GM21825 (cell line): ENCODE data around the gene STK11IP.

Experiments
- ATAC-seq: cut with Tn5 transposase; IDR thresholded peaks from one replicate; pipeline ENCODE4 v1.9.1; 2021; ENCODE audit warnings: mild to moderate bottlenecking, moderate library complexity; ENCODE audit not compliant: unreplicated experiment

STK11IP gene

GRCh38 chr2:219576505-219577388, 20.9 kb upstream of the STK11IP start:
- no peak for ATAC-seq

DNA sequence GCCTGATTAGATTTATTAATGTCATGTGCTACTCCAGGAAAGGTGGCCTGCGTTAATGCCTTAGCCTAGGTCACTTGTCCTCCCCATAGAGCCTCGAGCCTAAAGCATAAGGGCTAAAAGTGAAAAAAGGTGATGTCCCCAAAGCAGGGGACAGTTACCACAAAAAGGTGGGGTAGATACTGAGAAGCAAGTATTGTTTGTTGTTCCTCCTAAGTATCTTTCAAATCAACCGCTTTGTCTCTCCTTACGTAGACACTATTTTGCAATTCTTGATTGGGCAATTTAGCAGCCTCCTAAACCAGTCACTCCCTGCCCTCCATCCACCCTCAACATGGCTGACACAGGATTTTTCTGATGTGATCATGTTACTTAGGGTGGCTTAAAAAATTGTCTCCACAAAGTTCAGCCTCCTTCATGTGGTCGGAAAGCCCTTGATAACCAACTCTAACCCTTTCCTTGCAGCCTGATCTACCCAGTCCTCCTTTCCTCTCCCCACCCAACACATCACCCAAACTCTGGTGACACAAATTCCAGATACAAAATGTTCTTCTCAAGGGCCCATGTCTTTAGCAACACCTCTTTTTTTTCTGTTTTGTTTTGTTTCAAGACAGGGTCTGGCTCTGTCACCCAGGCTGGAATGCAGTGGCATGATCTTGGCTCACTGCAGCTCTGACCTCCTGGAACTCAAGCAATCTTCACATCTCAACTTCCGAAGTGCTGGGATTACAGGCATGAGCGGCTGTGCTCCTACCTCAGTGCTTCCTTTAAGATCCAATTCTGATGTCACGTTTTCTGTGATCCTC, 18.6 kb upstream of the STK11IP start:
- ATAC-seq = no peak

GRCh38 chr2:219581346-219581745, 16.3 kb upstream of the STK11IP start:
- no peak for ATAC-seq

DNA sequence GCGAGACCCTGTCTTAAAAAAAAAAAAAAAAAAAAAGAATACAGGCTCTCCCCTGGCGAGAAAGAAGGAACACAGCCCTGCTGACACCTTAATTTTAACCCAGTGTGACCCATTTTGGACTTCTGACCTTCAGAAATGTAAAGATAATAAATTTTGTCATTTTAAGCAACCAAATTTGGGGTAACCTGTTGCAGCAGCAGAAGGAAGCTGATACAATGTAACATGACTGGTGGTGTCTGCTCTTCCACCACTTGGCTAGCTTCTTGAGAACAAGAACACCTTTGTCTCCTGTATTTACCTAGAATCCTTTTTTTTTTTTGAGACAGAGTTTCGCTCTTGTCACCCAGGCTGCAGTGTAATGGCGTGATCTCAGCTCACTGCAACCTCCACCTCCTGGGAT, 6.6 kb upstream of the STK11IP start:
- no peak for ATAC-seq

DNA sequence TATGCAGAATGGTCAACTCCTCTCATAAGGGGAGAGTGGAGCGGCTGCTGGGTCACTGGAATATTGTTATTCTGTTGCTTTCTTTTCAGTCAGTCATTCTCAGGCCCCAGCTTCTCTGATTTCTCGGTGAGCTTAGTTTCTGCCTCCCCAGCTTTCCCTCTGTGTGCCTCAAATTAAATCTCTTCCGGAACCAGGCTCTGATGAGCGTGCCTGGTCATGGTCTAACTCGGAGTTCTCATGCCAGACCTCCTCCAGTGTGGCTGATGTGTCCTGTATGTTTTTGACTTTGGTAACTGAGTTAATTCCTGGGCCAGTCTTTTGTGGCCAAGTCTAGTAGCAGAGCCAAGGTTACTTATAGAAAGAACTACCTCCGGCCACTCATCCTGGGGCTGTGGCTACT, 4.9 kb upstream of the STK11IP start:
- ATAC-seq = no peak

GRCh38 chr2:219593154-219593553, 4.5 kb upstream of the STK11IP start:
- ATAC-seq = no peak

DNA sequence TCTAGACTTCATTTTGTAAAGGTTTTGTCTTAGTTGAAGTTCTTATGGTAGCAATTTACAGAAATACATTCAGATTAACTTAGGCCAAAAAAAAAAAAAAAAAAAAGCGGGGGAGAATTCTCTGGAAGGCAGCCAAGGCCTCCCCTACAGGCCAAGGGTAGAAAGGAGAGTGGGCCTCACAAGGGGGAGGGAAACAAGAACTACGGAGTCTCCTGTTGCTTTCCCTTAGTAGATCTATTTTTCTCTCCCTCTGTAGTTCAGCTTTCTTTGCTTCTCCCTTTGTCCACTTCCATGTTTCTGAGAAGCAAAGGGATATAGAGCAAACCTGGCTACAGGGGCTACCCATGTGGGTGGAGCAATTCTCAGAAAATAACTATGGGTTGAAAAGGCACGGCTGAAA, 2.4 kb upstream of the STK11IP start:
- no peak for ATAC-seq

DNA sequence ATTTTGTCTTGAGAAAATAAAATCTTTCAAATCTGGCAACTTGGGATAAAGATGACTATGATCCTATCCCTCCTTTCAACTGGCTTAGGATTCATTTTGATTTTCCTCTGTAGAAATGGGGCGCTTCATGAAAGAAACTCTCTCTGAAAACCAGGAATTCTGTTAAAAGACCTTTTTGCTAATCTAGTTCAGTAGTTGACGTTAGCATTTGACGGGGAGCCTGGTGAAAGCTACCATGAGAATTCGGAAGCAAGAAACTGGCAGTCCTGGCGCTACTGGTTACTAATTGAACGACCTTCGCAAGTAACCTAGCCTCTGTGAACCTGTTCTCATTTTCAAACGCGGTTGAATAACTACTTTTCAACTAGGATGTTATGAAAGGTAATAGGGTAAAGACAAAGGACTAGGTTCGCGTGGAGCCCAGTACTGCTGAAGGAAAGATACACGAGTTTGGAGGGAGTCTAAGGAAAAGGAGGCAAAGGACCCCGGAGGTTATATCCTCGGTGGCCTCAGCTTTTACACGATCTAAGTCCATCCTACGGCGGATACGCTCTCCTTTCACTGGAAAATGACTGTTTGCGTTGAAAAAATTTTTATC, 604 bp upstream of the STK11IP start:
- ATAC-seq = peak; percentile 2

GRCh38 chr2:219598308-219599078, 836 bp downstream of the STK11IP start:
- no peak for ATAC-seq

GRCh38 chr2:219603771-219604170, 6.1 kb downstream of the STK11IP start:
- ATAC-seq = no peak

DNA sequence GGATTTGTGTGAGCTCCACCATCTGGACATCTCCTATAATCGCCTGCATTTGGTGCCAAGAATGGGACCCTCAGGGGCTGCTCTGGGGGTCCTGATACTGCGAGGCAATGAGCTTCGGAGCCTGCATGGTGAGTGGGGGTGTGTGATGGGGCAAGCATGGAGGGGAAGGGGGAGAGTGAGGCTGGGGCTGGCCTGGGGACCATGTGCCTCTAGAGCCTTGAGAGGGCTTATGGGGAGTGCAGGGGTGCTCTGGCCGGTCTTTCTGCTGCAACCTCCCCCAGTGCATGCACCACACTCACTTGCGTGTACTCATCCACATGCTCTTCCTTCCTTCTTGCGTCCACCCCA, 7.9 kb downstream of the STK11IP start:
- no peak for ATAC-seq

DNA sequence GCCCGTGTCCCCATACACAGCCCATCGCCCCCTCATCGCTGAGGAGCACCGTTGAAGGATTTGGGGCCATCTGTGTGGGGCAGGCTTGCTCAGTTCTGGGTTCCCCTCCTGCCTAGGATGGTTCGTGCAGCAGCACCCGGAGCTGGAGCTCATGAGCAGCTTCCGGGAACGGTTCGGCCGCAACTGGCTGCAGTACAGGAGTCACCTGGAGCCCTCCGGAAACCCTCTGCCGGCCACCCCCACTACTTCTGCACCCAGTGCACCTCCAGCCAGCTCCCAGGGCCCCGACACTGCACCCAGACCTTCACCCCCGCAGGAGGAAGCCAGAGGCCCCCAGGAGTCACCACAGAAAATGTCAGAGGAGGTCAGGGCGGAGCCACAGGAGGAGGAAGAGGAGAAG, 10.3 kb downstream of the STK11IP start:
- ATAC-seq = no peak

- ATAC-seq = no peak
Measured at GRCh38 chr2:219608399-219608964, 10.8 kb downstream of the STK11IP start.

DNA sequence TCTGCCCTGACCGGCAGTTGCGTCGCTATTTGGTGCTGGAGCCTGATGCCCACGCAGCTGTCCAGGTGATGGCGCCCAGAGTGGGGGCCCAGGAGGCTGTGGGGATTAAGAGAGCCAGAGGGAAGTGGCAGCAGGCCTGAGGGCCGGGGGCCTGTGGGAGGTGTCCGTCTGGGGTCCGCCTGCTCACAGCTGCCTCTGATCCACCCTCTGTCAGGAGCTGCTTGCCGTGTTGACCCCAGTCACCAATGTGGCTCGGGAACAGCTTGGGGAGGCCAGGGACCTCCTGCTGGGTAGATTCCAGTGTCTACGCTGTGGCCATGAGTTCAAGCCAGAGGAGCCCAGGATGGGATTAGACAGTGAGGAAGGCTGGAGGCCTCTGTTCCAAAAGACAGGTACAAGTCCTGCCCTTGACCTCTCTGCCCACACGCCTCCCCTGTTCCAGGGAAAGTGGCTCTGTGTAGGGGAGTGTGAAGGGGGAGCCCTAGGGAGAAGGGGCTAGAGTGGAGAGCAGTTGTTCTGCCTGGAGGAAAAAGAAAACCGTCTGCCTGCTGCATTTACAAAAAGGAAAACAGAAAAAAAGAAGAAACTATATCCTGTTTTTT, 11.6 kb downstream of the STK11IP start:
- ATAC-seq = no peak

DNA sequence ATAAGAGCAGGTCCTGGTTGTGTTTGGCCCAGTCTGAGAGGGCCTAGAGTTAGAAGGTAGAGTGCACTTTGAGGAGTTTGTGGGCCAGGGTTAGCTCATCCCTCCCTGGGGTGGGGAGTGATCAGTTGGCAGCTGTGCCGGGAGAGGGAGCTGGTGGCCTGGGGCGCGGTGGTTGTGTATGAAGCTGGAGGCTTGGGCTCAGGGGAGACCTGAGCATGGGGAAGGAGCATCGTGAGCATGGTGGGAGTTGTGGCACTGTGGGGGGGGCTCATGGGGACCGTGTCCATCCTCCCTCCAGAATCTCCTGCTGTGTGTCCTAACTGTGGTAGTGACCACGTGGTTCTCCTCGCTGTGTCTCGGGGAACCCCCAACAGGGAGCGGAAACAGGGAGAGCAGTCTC, 13.6 kb downstream of the STK11IP start:
- no peak for ATAC-seq

DNA sequence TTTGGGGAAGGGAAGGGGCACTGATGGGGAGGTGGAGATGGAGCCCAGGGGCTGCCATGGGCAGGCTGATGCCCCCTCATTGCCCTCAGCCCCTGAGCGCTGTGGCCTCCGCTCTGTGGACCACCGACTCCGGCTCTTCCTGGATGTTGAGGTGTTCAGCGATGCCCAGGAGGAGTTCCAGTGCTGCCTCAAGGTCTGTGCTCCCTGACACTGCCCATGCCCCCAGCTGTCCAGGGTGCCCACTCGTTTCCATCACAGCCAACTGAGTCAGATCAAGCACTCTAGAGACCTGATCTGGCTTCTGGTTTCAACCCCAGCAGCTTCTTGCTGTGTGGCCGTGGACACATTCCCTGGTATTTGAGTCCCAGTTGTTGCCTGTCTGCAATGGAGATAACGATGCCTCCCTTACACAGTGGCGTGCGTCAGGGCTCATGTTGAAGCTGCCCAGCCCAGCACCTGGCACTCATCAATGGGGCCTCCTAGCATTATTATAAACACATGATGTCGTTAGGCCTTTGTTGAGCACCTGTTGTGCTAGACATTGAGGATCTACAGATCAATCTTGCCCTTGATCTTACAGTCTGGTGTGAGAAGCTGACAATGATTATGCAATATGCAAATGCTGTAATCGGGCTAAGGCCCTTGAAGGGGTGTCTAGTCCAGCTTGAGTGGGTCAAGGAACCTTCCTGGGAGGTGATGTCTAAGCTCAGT, 14.4 kb downstream of the STK11IP start:
- no peak for ATAC-seq

GRCh38 chr2:219612577-219613286, 15.1 kb downstream of the STK11IP start:
- ATAC-seq = no peak

GRCh38 chr2:219613461-219614070, 15.9 kb downstream of the STK11IP start:
- ATAC-seq = no peak
